ENCODE results near the gene MRTFB.

- TF ChIP-seq, protein P1, sequence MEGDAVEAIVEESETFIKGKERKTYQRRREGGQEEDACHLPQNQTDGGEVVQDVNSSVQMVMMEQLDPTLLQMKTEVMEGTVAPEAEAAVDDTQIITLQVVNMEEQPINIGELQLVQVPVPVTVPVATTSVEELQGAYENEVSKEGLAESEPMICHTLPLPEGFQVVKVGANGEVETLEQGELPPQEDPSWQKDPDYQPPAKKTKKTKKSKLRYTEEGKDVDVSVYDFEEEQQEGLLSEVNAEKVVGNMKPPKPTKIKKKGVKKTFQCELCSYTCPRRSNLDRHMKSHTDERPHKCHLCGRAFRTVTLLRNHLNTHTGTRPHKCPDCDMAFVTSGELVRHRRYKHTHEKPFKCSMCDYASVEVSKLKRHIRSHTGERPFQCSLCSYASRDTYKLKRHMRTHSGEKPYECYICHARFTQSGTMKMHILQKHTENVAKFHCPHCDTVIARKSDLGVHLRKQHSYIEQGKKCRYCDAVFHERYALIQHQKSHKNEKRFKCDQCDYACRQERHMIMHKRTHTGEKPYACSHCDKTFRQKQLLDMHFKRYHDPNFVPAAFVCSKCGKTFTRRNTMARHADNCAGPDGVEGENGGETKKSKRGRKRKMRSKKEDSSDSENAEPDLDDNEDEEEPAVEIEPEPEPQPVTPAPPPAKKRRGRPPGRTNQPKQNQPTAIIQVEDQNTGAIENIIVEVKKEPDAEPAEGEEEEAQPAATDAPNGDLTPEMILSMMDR (IDR thresholded peaks at IDR 0.05; ENCODE audit: low read length): no peak
- TF ChIP-seq EZH2phosphoT487 (IDR thresholded peaks at IDR 0.05; ENCODE audit: low read length) (no peak), EZH2 (optimal IDR thresholded peaks at IDR 0.05; ENCODE audit: low read depth, low read length) (no peak)
These were observed 123.6 kb downstream of the MRTFB start for GRCh38 chr16:14194721-14195120.
